Brain microvascular endothelial cell (primary cell): ENCODE results near the gene DOCK4.

Source experiments
- DNase-seq: peaks from one replicate; pipeline ENCODE4 v3.0.0-alpha.2; 2020
- H3K27ac ChIP-seq: fragments of 250-450 bp; sonication (Bioruptor Pico); 2 replicates; pipeline ENCODE4 v1.5.1; 2020; ENCODE audit warnings: mild to moderate bottlenecking, moderate library complexity
- H3K27me3 ChIP-seq: fragments of 250-450 bp; sonication (Bioruptor Pico); replicated peaks from 2 replicates; pipeline ENCODE4 v1.5.1; 2020; ENCODE audit warnings: mild to moderate bottlenecking
- H3K36me3 ChIP-seq: fragments of 250-450 bp; sonication (Bioruptor Pico); replicated peaks from 2 replicates; pipeline ENCODE4 v1.5.1; 2020; ENCODE audit warnings: mild to moderate bottlenecking
- H3K4me3 ChIP-seq: 2 replicates; pipeline ENCODE4 v1.5.1; 2011; ENCODE audit warnings: low read depth, mild to moderate bottlenecking, control low read depth, low read length, moderate library complexity
- CTCF ChIP-seq: IDR thresholded peaks from 2 replicates; pipeline ENCODE4 v1.5.1; 2011; ENCODE audit warnings: low read depth, mild to moderate bottlenecking, moderate library complexity, low read length, control low read depth, inconsistent platforms; ENCODE audit errors: missing control alignments
- in situ Hi-C: cut with HindIII; loops from 2 replicates; pipeline ENCODE4 v1.10.0; 2017; ENCODE audit warnings: low sequenced_read_pairs, low pct_ligation_motif_present

DOCK4 gene

GRCh38 chr7:111765751-111766643 is 440.2 kb downstream of the DOCK4 start:
- Histone ChIP-seq H3K27me3 (no peaks in the 10 kb centered on the region), H3K27ac (no peak overlapping the region), H3K4me3 (no peak overlapping the region), H3K36me3 (peaks cover 3% of the 10 kb centered on the region)
- DNase-seq: peak; percentile 35
- no peak for TF ChIP-seq CTCF
- in situ Hi-C loops: loop anchor here (25.0 kb wide), 1 partner anchor 646 kb away; no protein-coding TSS in a partner anchor

GRCh38 chr7:111763221-111763801 is 442.9 kb downstream of the DOCK4 start:
- Histone ChIP-seq H3K4me3 (no peak overlapping the region), H3K36me3 (peaks cover 3% of the 10 kb centered on the region), H3K27ac (no peak overlapping the region), H3K27me3 (no peaks in the 10 kb centered on the region)
- peak; percentile 38 for DNase-seq
- in situ Hi-C loops: loop anchor here (25.0 kb wide), 1 partner anchor 649 kb away; no protein-coding TSS in a partner anchor
- TF ChIP-seq CTCF: peak; percentile 59

GRCh38 chr7:111762799-111763198 is 443.4 kb downstream of the DOCK4 start:
- no peak for TF ChIP-seq CTCF
- Histone ChIP-seq H3K27ac (no peak overlapping the region), H3K27me3 (no peaks in the 10 kb centered on the region), H3K36me3 (peaks cover 6% of the 10 kb centered on the region), H3K4me3 (no peak overlapping the region)
- in situ Hi-C loops: loop anchor here (25.0 kb wide), 1 partner anchor 650 kb away; no protein-coding TSS in a partner anchor
- no peak for DNase-seq

- no peak for TF ChIP-seq CTCF
- DNase-seq: no peak
- Histone ChIP-seq H3K36me3 (peaks cover 10% of the 10 kb centered on the region), H3K27me3 (no peaks in the 10 kb centered on the region), H3K27ac (no peak overlapping the region), H3K4me3 (no peak overlapping the region)
- in situ Hi-C loops: loop anchor here (25.0 kb wide), 1 partner anchor 650 kb away; no protein-coding TSS in a partner anchor
These were observed 444.0 kb downstream of the DOCK4 start for GRCh38 chr7:111762211-111762610.

GRCh38 chr7:111760043-111760442 is 446.2 kb downstream of the DOCK4 start:
- Histone ChIP-seq H3K36me3 (peaks cover 10% of the 10 kb centered on the region), H3K4me3 (no peak overlapping the region), H3K27ac (no peak overlapping the region), H3K27me3 (no peaks in the 10 kb centered on the region)
- DNase-seq: no peak
- TF ChIP-seq CTCF: no peak
- in situ Hi-C loops: loop anchor here (25.0 kb wide), 1 partner anchor 652 kb away; no protein-coding TSS in a partner anchor
